CD14-positive monocyte (primary cell): ENCODE data around the gene RMI2. TPM values are rescaled to one million over a fixed set of nuclear protein-coding genes. Genes with fewer than 3 reads are reported as not detected.

Experiments
- DNase-seq, 3 donors: peaks; one replicate each; pipeline ENCODE4 v3.0.0-alpha.2; 2011 to 2022
- H2AFZ ChIP-seq: 2 replicates; pipeline ENCODE4 v1.6.0; 2012; ENCODE audit warnings: mild to moderate bottlenecking, low read depth, low read length, inconsistent platforms; ENCODE audit not compliant: insufficient read depth, poor library complexity, severe bottlenecking
- H3K27ac ChIP-seq, 2 donors: 1 replicate in 1 of 2; 2 replicates in 1 of 2; pipeline ENCODE4 v1.5.1; 2012 to 2013; ENCODE audit warnings: low read length in 2 of 2, control low read depth in 1 of 2, inconsistent platforms in 1 of 2, low read depth in 1 of 2, mild to moderate bottlenecking in 1 of 2
- H3K27me3 ChIP-seq, 2 donors: one replicate each; pipeline versions ENCODE4 v1.6.0 to v1.6.1; 2011 to 2013; ENCODE audit warnings: low read length in 2 of 2; ENCODE audit not compliant: control insufficient read depth in 2 of 2, insufficient read depth in 2 of 2
- H3K36me3 ChIP-seq, 2 donors: replicated peaks in 1 of 2; 1 replicate in 1 of 2; 2 replicates in 1 of 2; pipeline versions ENCODE4 v1.5.1 to v1.6.1; 2012 to 2013; ENCODE audit warnings: low read length in 2 of 2, control low read depth in 1 of 2, inconsistent platforms in 1 of 2, mild to moderate bottlenecking in 1 of 2; ENCODE audit not compliant: insufficient read depth in 2 of 2, control insufficient read depth in 1 of 2
- H3K4me1 ChIP-seq, 2 donors: 1 replicate in 1 of 2; 2 replicates in 1 of 2; pipeline versions ENCODE4 v1.5.1 to v1.6.1; 2012 to 2013; ENCODE audit warnings: low read length in 2 of 2, control low read depth in 1 of 2, inconsistent platforms in 1 of 2, mild to moderate bottlenecking in 1 of 2, moderate library complexity in 1 of 2; ENCODE audit not compliant: insufficient read depth in 2 of 2, control insufficient read depth in 1 of 2
- H3K4me2 ChIP-seq: replicated peaks from 2 replicates; pipeline ENCODE3; 2012; ENCODE audit warnings: low read length, moderate library complexity, mild to moderate bottlenecking; ENCODE audit not compliant: poor library complexity, severe bottlenecking; ENCODE audit errors: extremely low read depth
- H3K4me3 ChIP-seq, 3 experiments: fragments of 200-600 bp in 1 of 3; sonication (generic) in 1 of 3; replicated peaks in 1 of 3; 1 replicate in 2 of 3; 2 replicates in 1 of 3; pipeline ENCODE4 v1.5.1; 2011 to 2013; ENCODE audit warnings: low read length in 3 of 3, mild to moderate bottlenecking in 3 of 3, control low read depth in 2 of 3, low read depth in 2 of 3, inconsistent platforms in 1 of 3, moderate library complexity in 1 of 3
- H3K79me2 ChIP-seq: 2 replicates; pipeline ENCODE4 v1.6.0; 2012; ENCODE audit warnings: mild to moderate bottlenecking, control low read depth, inconsistent platforms, low read length, moderate library complexity; ENCODE audit not compliant: insufficient read depth
- H3K9ac ChIP-seq: 2 replicates; pipeline ENCODE4 v1.6.0; 2017; ENCODE audit warnings: low read length, mild to moderate bottlenecking; ENCODE audit not compliant: insufficient read depth, poor library complexity, severe bottlenecking
- H3K9me3 ChIP-seq, 2 donors: replicated peaks in 1 of 2; 1 replicate in 1 of 2; 2 replicates in 1 of 2; pipeline versions ENCODE4 v1.5.1 to v1.6.1; 2012 to 2013; ENCODE audit warnings: low read length in 2 of 2, control low read depth in 1 of 2; ENCODE audit not compliant: control insufficient read depth in 1 of 2, insufficient read depth in 1 of 2
- H4K20me1 ChIP-seq: 2 replicates; pipeline ENCODE4 v1.6.0; 2012; ENCODE audit warnings: mild to moderate bottlenecking, low read length, control low read depth, moderate library complexity; ENCODE audit not compliant: insufficient read depth
- H3K27ac Mint-ChIP-seq, 7 donors: one replicate each; pipeline ENCODE4 v1.8.0; 2020; ENCODE audit warnings: mild to moderate bottlenecking in 7 of 7, mixed read lengths in 7 of 7, moderate library complexity in 6 of 7, inconsistent platforms in 2 of 7
- H3K27me3 Mint-ChIP-seq, 3 donors: one replicate each; pipeline ENCODE4 v1.8.0; 2021 to 2022; ENCODE audit warnings: low read depth in 3 of 3, mild to moderate bottlenecking in 3 of 3, mixed read lengths in 3 of 3, moderate library complexity in 3 of 3, inconsistent platforms in 1 of 3
- H3K36me3 Mint-ChIP-seq, 2 donors: one replicate each; pipeline ENCODE4 v1.8.0; 2020; ENCODE audit warnings: mixed read lengths in 2 of 2, inconsistent platforms in 1 of 2, mild to moderate bottlenecking in 1 of 2
- H3K4me1 Mint-ChIP-seq: one replicate; pipeline ENCODE4 v1.8.0; 2020; ENCODE audit warnings: mild to moderate bottlenecking, mixed read lengths
- H3K4me3 Mint-ChIP-seq, 2 donors: one replicate each; pipeline ENCODE4 v1.8.0; 2020; ENCODE audit warnings: mild to moderate bottlenecking in 2 of 2, mixed read lengths in 2 of 2, moderate library complexity in 1 of 2
- H3K9me3 Mint-ChIP-seq, 7 donors: one replicate each; pipeline ENCODE4 v1.8.0; 2020 to 2022; ENCODE audit warnings: mixed read lengths in 7 of 7, mild to moderate bottlenecking in 6 of 7, moderate library complexity in 6 of 7, inconsistent platforms in 2 of 7
- WGBS: methylation state at CpG from one replicate; pipeline ENCODE4 v1.1.5; 2013; ENCODE audit warnings: missing lambda C conversion rate; ENCODE audit not compliant: insufficient coverage; 5-methylcytosine and 5-hydroxymethylcytosine counted together
- intact Hi-C, 2 donors: fragments of 100-400 bp; cut with micrococcal nuclease; formaldehyde crosslinking; loops; one replicate each; pipeline versions ENCODE4 v1.15.0 to v1.15.1; 2023
- polyA plus RNA-seq, 3 donors: library from polyadenylated mRNA; depleted of rRNA in 1 of 3; unstranded in 2 of 3; stranded (reverse) in 1 of 3; fragments of 300-500 nt in 2 of 3; fragments of >200 nt in 1 of 3; fragmentation: Illumina TruSeq in 2 of 3; gene quantifications; 1 replicate in 2 of 3; 2 replicates in 1 of 3; pipeline ENCODE4 v1.2.3, GENCODE V29; 2012 to 2021
- TF ChIP-seq, protein P1 (sequence below): fragments of 200-600 bp; IDR thresholded peaks from one replicate; pipeline ENCODE4 v1.8.0; 2022; ENCODE audit warnings: antibody characterized with exemption, mild to moderate bottlenecking

RMI2 gene
- polyA plus RNA-seq, 3 donors, result 0.17 to 0.24 (median 0.23) TPM

DNA sequence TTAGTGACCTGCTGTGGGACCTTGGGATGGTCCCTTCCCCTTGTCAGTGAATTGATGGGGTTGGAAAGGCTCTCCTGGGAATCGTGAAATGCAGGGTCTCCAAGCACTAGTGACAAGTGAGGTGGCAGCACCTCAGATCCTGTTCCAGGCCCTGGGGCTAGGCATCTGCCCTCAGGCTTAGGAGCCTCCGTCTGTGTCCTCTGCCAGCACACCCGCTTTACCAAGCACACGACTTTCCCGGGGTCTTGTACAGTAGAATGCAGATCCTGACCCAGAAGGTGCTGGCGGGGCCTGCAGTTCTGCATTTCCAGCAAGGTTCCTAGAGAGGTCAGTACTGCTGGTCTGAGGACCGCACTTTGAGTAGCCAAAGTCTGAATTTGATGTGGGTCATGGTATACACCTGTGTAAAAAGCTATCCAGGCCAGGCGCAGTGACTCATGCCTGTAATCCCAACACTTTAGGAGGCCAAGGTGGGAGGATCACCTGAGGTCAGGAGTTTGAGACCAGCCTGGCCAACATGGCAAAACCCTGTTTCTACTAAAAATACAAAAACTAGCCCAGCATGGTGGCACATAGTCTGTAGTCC lies 30.9 kb upstream of the RMI2 start:
- intact Hi-C loops, result loop anchor here (5.0 kb wide), 3 partner anchors 33 to 48 kb away; partner anchors contain the start of gene RMI2 (in 1 of the 2)
- H3K27me3 Mint-ChIP-seq, result peaks cover 26 to 49% (median 27%) of the 10 kb centered on the region in 3 donors
- Histone ChIP-seq H3K36me3 (no peaks in the 10 kb centered on the region), H3K27ac (no peak overlapping the region), H3K4me2 (no peak overlapping the region), H3K4me1 (peaks cover 34 to 37% of the 10 kb centered on the region in 2 donors), H2AFZ (no peak overlapping the region), H3K79me2 (no peaks in the 10 kb centered on the region), H4K20me1 (no peaks in the 10 kb centered on the region), H3K9ac (no peak overlapping the region), H3K4me3 (no peak overlapping the region), H3K27me3 (peaks cover 0 to 9% of the 10 kb centered on the region in 2 donors), H3K9me3 (no peaks in the 10 kb centered on the region)
- TF ChIP-seq, protein P1, sequence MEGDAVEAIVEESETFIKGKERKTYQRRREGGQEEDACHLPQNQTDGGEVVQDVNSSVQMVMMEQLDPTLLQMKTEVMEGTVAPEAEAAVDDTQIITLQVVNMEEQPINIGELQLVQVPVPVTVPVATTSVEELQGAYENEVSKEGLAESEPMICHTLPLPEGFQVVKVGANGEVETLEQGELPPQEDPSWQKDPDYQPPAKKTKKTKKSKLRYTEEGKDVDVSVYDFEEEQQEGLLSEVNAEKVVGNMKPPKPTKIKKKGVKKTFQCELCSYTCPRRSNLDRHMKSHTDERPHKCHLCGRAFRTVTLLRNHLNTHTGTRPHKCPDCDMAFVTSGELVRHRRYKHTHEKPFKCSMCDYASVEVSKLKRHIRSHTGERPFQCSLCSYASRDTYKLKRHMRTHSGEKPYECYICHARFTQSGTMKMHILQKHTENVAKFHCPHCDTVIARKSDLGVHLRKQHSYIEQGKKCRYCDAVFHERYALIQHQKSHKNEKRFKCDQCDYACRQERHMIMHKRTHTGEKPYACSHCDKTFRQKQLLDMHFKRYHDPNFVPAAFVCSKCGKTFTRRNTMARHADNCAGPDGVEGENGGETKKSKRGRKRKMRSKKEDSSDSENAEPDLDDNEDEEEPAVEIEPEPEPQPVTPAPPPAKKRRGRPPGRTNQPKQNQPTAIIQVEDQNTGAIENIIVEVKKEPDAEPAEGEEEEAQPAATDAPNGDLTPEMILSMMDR, result no peak
- 92% methylated on average over 7 of the region's 8 CpGs for WGBS
- peaks cover 0 to 5% (median 0%) of the 10 kb centered on the region in 7 donors for H3K9me3 Mint-ChIP-seq
- H3K4me3 Mint-ChIP-seq, result no peak overlapping the region
- H3K27ac Mint-ChIP-seq, result peak overlapping the region in 1 of 7 donors; percentile 51
- peaks cover 0 to 7% of the 10 kb centered on the region in 2 donors for H3K36me3 Mint-ChIP-seq
- H3K4me1 Mint-ChIP-seq, result peaks cover 41% of the 10 kb centered on the region
- DNase-seq, result no peak

DNA sequence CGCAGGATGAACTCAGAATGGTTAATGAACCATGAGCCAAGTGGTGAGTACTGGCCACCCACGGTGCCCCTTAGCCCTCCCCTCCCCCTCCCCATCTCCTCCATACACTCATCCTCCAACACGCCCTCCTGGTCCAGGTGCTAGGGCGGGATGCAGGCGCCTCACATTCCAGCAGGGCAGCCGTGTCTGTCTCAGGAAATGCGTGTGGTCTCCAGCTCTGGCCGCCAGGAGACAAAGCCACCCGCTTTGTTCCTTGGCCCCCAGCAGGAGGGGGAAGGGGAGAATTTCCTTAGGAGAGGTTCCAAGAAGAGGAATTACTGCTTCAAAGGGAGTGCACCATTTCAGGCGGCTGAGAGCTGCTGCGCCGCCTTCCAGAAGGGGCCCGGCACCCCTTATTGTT lies 29.7 kb upstream of the RMI2 start:
- Mint-ChIP-seq H3K27ac (no peak overlapping the region), H3K4me1 (peaks cover 31% of the 10 kb centered on the region), H3K4me3 (no peak overlapping the region), H3K9me3 (peaks cover 0 to 5% (median 0%) of the 10 kb centered on the region in 7 donors), H3K36me3 (peaks cover 0 to 5% of the 10 kb centered on the region in 2 donors), H3K27me3 (peaks cover 26 to 49% (median 27%) of the 10 kb centered on the region in 3 donors)
- 62% methylated on average over 10 of the region's 13 CpGs for WGBS
- peaks cover 0 to 9% of the 10 kb centered on the region in 2 donors for H3K27me3 ChIP-seq
- H3K9ac ChIP-seq, result no peak overlapping the region
- no peak overlapping the region for H3K4me3 ChIP-seq
- peaks cover 23 to 26% of the 10 kb centered on the region in 2 donors for H3K4me1 ChIP-seq
- H3K79me2 ChIP-seq, result no peaks in the 10 kb centered on the region
- H3K9me3 ChIP-seq, result no peaks in the 10 kb centered on the region
- H4K20me1 ChIP-seq, result no peaks in the 10 kb centered on the region
- no peak overlapping the region for H3K27ac ChIP-seq
- DNase-seq, result no peak
- TF ChIP-seq, protein P1, result no peak
- intact Hi-C loops, result no loop called here
- no peak overlapping the region for H2AFZ ChIP-seq
- H3K4me2 ChIP-seq, result no peak overlapping the region
- no peaks in the 10 kb centered on the region for H3K36me3 ChIP-seq
